AG08396 (cell line): ENCODE data around the gene SLC12A7.

Experiments
- DNase-seq: peaks from one replicate; pipeline ENCODE4 v3.0.0; 2012; ENCODE audit warnings: low spot score, mixed read lengths

The SLC12A7 gene

DNA sequence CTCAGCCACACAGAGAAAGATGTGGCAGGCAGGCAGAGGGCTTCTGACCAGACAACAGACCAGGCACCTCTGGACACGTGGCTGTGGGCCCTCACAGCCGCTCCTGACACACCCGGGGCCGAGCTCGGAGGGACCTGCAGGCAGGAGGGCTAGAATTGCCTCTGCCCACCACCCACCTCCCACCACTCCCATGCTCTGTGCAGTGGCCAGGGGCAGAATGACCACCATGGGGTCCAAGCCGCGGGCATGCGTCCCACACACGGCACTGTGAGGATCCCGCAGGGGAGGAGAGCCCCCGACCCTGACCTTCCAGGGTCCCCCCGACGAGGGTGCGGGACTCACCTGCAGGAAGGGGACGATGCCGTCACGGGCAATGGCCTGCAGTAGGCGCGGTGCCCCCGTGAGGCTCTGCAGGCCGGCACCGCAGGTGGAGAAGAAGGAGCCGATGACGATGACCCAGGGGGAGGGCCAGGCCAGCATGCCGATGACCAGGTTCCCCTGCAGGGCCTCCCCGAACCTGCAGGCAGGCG lies 34.3 kb downstream of the SLC12A7 start:
- no peak for DNase-seq

- DNase-seq, result no peak
Measured at GRCh38 chr5:1077026-1077425, 34.8 kb downstream of the SLC12A7 start.

- DNase-seq, result no peak
Measured at GRCh38 chr5:1076406-1076805, 35.5 kb downstream of the SLC12A7 start.

- DNase-seq, result no peak
Measured at GRCh38 chr5:1075931-1076330, 35.9 kb downstream of the SLC12A7 start.

GRCh38 chr5:1075555-1075881 lies 36.3 kb downstream of the SLC12A7 start:
- DNase-seq, result no peak

- DNase-seq, result no peak
Measured at GRCh38 chr5:1074816-1075554, 36.9 kb downstream of the SLC12A7 start.

- DNase-seq, result no peak
Measured at GRCh38 chr5:1074226-1074625, 37.6 kb downstream of the SLC12A7 start.

DNA sequence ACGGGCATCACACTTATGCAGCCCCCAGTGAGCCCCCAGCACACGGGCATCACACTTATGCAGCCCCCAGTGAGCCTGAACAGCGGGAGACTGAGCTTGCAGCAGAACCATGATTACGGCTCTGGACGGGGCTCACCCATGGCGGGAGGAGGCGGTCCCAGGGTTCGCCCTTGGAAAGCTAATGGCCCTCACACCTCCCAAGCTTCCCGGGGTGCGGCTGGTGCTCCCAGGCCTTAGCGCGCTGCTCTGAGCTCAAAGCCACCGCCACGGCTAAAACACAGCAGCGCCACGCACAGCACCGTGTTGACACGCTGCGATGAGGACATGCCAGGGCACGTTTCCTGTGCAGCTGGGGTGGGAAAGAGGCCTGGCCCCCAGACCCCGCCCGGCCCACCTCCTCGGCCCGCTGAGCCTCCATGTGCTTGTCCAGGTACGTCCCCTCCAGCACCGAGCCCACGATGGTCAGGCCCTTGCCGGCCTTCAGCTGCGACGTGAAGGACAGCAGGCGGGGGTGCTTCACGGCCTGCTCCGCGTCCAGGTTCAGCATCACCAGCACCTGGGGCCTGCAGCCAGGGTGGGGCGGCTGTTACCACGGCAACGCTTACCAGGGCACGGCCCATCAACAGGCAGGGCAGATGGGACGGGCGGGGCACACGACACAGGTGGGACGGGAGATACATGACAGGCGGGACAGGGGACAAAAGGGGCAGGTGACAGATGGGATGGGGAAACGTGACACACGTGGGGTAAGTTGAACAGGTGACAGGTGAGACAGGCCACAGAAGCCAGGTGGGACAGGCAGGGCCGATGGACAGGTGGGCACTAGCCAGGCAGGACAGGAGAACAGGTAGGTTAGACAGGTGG lies 38.4 kb downstream of the SLC12A7 start:
- DNase-seq, result no peak

- no peak for DNase-seq
Measured at GRCh38 chr5:1069720-1070088, 42.2 kb downstream of the SLC12A7 start.

DNA sequence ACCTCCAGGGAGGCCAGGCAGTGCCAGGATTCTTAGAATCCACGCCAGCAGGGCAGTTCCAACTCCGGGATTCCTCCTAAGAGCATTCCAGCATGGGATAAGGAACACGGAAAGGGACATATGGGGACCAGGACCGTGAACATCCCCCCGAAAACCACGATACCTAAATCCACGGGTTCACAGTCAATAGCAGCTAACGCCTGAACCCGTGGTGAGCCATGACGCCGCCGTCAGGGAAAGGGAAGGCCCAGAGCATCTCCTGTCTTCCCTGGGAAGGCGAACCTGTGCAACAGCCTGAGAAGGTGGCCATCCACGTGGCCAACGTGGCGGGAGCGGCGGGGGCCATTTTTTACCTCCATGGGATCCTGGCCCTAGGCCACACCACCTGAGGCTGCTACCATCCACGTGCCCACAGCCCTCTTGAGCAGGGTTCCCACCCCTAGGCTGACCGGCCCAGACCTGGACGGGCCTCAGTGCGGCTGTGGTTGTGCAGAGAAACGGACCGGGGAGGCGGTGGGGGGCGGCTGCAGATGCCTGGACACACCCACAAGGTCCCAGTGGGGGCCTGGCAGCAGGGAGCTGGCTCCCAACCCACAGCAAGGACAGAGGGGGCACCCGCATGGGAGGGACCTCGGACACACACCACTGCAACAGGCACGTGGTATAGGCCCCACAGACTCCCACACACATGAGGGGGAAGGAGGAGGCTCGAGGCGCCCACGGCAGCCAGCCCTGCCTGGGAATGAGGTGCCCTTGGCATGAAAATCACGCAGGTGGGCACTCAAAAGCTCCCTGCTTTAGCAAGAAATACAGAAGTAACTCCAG lies 42.8 kb downstream of the SLC12A7 start:
- no peak for DNase-seq

- DNase-seq, result no peak
Measured at GRCh38 chr5:1068204-1068894, 43.5 kb downstream of the SLC12A7 start.

DNA sequence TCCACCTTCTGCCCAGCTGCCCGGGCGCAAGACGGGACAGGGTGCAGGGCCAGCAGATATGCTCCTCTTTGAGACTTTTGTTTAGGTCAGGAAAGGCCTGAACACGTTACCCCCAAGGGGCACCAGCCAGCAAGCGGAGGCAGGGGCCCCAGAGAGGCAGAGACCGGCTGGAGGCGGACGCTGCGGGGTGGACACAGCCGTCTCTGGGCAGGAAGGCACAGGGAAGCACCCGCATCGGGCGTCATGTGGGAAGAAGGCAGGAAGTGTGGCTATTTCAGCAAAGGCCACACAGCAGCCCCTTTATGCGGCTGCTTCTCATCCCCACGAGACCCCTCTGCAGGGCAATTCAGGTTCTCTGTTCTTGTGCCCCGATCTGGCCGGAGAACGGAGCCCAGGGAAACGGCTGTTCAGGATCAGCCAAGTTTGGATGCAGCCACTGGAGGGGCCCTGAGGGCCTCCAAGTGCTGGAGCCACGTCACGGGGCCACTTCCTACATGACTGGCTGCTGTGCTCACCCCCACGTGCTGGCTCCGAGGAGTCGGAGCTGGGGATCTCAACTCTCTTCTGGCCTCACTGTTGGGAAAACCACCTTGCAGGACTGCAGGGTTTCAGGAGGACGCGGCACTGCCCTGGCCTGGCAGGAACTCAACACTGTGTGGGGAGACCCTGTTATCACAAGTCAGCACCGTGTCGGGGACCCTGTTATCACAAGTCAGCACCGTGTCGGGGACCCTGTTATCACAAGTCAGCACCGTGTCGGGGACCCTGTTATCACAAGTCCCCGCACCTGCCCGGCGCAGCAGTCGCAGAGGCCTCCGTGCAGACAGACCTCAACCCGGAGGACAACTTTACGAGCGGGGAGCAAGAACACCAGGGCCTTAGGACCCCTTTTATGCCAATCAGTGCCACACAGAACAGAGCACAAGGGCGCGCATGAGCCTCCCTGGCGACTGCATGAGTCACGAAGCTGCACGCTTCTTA lies 44.4 kb downstream of the SLC12A7 start:
- no peak for DNase-seq

DNA sequence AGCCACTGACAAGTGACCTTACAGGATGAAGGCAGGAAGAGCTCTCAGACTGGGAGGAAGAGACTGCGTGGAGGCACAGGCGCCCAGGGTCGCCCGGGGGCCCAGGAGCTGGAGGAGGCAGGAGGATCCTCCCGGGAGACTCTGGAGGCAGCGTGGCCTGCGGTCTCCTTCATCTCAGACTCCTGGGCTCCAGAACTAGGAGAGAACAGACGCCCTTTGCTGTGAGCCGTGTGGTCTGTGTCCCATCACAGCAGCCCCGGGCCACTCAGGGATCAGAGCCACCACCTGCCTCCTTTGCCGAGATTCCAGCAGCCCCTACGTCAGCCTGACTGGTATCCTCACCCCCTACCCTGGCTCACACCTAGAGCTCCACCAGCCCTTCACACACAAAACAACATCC lies 45.2 kb downstream of the SLC12A7 start:
- no peak for DNase-seq

DNA sequence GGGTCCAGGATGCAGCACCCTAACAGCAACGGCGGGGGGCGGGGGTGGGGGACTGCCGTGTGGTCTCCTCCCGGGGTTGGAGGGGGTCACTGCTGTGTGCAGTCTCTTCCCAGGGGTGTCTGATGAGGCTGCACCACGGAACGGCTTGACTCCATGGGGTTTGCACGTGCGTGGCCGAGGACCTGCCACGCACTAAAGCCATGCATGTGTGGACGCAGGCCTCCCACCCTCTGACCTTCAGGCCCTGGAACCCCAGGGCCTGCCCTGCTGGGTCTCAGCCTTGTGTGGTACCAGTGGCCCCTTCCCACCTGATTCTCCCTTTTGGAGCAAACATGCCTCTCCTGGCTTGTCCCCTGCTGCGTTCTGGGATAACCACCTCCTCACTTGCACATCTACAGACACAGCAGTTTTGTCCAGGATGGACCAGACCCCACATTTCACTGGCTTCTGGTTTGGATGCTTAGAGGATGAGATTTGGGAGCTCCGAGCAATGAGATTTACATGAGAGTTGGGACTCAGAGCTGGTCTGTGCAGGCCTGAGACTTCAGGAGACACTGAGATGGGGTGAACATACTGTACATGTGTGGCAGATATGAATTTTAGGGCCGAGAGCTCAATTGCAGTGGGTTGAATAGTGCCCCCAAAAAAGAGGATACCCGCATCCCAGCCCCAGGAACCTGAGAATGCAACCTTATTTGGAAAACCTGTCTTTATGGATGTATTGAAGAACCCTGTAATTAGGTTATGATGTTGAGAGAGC lies 45.8 kb downstream of the SLC12A7 start:
- DNase-seq, result no peak

DNA sequence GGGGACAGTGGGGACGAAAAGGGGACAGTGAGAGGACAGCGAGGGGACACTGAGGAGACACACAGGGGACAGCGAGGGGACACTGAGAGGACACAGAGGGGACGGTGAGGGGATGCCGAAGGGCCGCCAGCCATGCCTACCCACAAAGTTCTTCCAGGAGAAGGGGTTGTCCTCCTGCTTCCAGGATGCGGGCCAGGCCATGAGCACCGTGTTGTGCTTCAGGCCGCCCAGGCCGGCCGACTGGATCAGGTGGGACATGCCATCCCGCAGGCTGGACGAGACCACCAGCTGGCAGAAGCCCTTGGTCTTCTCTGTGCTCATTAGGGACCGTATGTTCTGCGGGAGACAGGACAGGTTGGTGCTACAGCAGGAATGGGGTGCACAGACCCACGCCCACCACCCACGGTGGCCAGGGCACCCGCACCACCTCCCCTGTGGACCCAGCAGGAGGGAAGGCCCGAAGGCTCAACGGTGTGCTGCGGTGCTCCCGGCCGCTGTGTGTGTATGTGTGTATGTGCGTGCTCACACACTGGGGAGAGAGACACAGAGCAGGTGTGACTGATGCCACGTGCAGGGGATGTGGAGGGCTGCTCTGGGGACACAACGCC lies 46.6 kb downstream of the SLC12A7 start:
- no peak for DNase-seq

GRCh38 chr5:1064383-1065142 lies 47.3 kb downstream of the SLC12A7 start:
- DNase-seq, result no peak

DNA sequence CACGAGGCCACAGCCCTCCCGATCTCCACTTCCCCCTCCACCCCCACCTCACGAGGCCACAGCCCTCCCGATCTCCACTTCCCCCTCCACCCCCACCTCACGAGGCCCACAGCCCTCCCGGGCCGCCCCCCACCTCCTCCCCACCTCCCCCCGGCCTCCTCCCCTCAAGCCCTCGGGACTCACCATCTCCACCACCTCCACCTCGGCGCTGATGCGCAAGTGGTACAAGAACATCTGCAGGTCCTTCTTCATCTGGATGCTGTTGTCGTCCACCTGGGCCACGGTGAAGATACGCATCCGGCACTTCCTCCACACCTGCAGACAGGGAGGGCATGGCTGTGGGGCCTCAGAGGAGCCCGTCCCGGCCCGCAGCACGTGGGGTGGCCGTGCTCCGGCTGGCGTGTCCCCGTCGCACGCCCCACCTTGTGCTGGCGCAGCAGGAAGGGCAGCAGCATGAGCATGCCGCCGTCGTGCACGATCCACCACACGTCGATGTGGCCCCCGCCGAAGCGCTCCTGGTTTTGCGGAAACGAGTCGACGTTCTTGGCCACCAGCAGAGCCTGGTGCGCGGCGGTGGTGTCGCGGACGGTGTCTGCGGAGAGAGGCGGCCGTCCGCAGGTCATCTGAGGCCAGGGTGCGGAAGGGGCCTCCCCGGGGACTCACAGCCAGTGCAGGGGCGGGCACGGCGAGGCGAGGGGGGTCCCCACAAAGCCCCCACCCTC lies 48.0 kb downstream of the SLC12A7 start:
- no peak for DNase-seq
